Subcutaneous adipose tissue (tissue), 4 donors: Measurements from ENCODE around the gene MARCHF2. TPM values are rescaled to one million over a fixed set of nuclear protein-coding genes. Genes with fewer than 3 reads are reported as not detected.

Experiments used
- total RNA-seq, 4 donors: library from RNA; depleted of rRNA; stranded (reverse); fragments of >200 nt; gene quantifications; one replicate each; pipeline ENCODE4 v1.1.0, GENCODE V29; 2016
- TF ChIP-seq, protein P1 (sequence below): fragments of 450-650 bp; IDR thresholded peaks from one replicate; pipeline ENCODE4 v1.5.1; 2016; ENCODE audit warnings: low read depth, mild to moderate bottlenecking, control low read depth, antibody characterized with exemption, moderate library complexity

MARCHF2 gene
- total RNA-seq, 4 donors from 2014 or later, result 107 to 314 (median 189) TPM

DNA sequence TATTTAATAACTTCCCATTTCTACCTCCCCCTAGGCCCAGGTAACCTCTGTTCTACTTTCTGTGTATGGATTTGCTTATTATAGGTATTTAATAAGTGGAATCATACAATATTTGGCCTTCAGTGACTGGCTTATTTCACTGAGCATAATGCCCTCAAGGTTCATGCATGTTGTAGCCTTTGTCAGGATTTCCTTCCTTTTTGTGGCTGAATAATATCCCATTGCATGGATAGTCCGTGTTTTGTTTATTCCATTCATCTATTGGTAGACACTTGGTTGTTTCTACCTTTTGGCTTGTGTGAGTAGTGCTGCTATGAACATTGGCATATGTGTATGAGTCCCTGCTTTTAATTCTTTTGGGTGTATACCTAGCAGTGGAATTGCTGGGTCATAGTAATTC is 41.1 kb downstream of the MARCHF2 start:
- TF ChIP-seq, protein P1, sequence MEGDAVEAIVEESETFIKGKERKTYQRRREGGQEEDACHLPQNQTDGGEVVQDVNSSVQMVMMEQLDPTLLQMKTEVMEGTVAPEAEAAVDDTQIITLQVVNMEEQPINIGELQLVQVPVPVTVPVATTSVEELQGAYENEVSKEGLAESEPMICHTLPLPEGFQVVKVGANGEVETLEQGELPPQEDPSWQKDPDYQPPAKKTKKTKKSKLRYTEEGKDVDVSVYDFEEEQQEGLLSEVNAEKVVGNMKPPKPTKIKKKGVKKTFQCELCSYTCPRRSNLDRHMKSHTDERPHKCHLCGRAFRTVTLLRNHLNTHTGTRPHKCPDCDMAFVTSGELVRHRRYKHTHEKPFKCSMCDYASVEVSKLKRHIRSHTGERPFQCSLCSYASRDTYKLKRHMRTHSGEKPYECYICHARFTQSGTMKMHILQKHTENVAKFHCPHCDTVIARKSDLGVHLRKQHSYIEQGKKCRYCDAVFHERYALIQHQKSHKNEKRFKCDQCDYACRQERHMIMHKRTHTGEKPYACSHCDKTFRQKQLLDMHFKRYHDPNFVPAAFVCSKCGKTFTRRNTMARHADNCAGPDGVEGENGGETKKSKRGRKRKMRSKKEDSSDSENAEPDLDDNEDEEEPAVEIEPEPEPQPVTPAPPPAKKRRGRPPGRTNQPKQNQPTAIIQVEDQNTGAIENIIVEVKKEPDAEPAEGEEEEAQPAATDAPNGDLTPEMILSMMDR, result no peak

DNA sequence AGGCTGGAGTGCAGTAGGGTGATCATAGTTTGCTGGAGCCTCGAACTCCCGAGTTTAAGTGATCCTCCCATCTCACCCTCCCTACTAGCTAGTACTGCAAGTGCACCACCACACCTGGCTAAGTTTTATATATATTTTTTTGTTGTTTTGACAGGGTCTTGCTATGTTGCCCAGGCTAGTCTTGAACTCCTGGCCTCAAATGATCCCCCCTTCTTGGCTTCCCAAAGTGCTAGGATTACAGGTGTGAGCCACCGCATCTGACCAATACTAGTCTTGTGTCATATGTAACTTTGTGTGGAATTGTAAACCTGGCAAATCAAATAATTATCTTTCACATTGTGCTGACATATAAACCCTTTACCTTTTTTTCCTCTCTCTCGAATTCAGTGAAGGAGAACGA is 41.9 kb downstream of the MARCHF2 start:
- TF ChIP-seq, protein P1, result no peak

DNA sequence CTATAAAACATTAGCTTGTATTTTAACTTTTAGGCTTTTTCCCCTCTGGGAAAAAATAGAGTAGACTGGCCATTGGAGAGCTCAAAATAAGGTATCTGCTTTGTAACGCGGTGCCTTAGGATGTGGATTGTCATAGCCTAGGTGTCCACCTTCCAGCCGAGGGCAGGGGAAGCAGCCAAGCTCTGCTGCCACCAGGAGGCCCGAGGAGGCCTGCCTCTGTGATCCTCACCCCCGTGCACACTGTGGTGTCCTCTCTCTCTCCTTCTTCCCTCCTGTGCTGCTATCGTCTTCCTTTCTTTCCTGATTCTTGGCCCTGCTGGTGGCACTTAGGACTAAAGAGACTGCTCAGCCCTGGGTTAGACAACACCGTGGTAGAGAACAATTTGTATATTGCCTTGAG is 43.0 kb downstream of the MARCHF2 start:
- TF ChIP-seq, protein P1, result no peak

DNA sequence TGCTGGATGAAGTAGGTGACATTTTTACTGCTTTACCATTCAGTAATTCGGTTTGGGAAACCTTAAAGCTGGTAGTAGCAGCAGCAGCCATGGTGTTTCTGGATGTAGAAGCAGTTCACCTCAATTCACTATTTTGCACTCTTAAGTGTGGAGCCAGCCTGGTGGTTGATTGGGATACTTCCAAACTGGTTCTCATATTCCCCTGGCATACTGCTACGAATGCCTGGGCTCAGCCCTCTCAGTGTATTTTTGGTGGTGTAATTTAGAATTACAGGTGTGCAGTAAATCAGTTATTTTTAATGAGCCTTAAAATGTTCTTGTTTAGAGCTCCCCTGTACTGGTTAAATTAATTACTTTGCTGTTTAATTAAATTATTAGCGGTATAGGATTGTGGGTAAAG is 44.1 kb downstream of the MARCHF2 start:
- TF ChIP-seq, protein P1, result no peak

DNA sequence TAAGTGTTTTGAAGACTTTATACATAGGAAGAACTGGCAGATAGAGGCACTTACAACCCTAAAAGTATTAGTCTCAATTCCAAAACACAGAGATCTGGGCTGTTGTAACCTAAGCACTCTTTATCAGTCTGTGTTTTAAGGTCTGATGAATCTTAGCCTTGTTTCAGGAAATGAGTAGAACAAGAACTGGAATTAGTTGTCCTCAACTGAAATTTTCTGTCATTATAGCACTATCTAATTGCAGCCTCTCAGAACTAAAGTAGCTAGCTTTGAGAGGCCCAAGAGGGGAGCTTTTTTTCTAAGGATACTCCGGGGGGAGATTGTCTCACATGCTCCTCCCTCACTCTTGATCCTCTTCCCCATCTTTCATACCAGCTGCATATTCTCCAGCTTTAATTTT is 44.7 kb downstream of the MARCHF2 start:
- TF ChIP-seq, protein P1, result no peak

DNA sequence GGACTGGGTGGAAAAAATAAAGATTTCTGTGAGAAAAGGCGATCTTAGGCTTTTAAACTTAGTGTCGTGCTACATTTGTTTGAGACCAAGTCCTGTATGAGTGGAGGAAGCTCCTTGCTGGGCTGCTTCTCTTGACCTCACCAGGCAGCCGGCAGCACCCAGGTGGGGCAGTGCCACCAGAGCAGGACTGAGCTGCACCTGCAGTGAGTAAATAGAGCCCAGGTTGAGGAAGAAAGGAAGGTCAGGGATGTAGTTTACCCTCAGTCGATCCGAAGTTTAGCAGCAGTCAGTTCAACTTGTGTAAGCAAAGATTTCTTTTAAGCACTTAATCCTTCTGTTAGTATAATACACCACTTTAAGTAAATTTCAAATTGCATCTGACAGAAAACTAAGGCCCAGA is 45.3 kb downstream of the MARCHF2 start:
- TF ChIP-seq, protein P1, result no peak

DNA sequence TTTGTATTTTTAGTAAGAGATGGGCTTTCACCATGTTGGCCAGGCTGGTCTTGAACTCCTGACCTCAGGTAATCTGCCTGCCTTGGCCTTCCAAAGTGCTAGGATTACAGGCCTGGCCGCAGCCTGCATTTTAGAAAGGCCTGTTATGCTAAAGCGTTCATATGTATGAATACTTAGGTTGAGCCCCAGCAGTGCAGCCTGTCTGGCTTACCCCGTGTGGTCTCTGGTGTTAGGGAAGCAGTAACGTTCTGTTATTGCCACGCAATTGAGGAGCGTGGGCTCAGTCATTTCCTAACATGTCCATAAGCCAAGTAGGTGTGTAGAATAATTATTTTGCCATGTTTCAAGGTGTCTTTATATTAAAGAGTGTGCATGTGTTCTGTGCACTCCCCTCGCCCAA is 46.0 kb downstream of the MARCHF2 start:
- TF ChIP-seq, protein P1, result no peak
